Neural cell (in vitro differentiated cells): Measurements from ENCODE around the gene CD27. TPM values are rescaled to one million over a fixed set of nuclear protein-coding genes. Genes with fewer than 3 reads are reported as not detected.

ENCODE experiments used
- H2AFZ ChIP-seq: fragments of 200-600, 300-800 bp; sonication (generic), shearing (Covaris generic); 2 replicates; pipeline ENCODE4 v1.6.0; 2014; ENCODE audit warnings: low read depth, mild to moderate bottlenecking, antibody characterized with exemption, low read length, moderate library complexity
- H3F3A ChIP-seq: fragments of 200-600 bp; shearing (Covaris generic); 2 replicates; pipeline ENCODE4 v1.6.1; 2016; ENCODE audit warnings: mild to moderate bottlenecking, moderate library complexity, mixed read lengths, antibody characterized with exemption, low read length; ENCODE audit not compliant: insufficient read depth, poor library complexity, severe bottlenecking
- H3K27ac ChIP-seq: fragments of 200-600, 300-800 bp; sonication (generic), shearing (Covaris generic); 2 replicates; pipeline ENCODE4 v1.5.1; 2014; ENCODE audit warnings: mild to moderate bottlenecking, low read length, moderate library complexity
- H3K27me3 ChIP-seq: fragments of 300-800, 200-600 bp; sonication (generic), shearing (Covaris generic); 2 replicates; pipeline ENCODE4 v1.6.0; 2014; ENCODE audit warnings: mild to moderate bottlenecking, low read depth, low read length, moderate library complexity; ENCODE audit not compliant: insufficient read depth
- H3K36me3 ChIP-seq: fragments of 300-800, 200-600 bp; sonication (generic), shearing (Covaris generic); 2 replicates; pipeline ENCODE4 v1.5.1; 2014; ENCODE audit warnings: mild to moderate bottlenecking, antibody characterized with exemption, low read length, moderate library complexity; ENCODE audit not compliant: insufficient read depth
- H3K4me2 ChIP-seq: fragments of 300-800, 200-600 bp; sonication (generic), shearing (Covaris generic); 2 replicates; pipeline ENCODE4 v1.6.0; 2014; ENCODE audit warnings: mild to moderate bottlenecking, low read length
- H3K4me3 ChIP-seq: fragments of 300-800, 200-600 bp; sonication (generic), shearing (Covaris generic); 2 replicates; pipeline ENCODE4 v1.5.1; 2014; ENCODE audit warnings: mild to moderate bottlenecking, low read length, moderate library complexity
- H3K79me2 ChIP-seq: fragments of 200-600 bp; shearing (Covaris generic); replicated peaks from 2 replicates; pipeline ENCODE4 v1.6.0; 2014; ENCODE audit warnings: mild to moderate bottlenecking, low read length, moderate library complexity; ENCODE audit not compliant: insufficient read depth
- H3K9ac ChIP-seq: fragments of 300-800, 200-600 bp; sonication (generic), shearing (Covaris generic); 2 replicates; pipeline ENCODE4 v1.6.1; 2016; ENCODE audit warnings: mild to moderate bottlenecking, low read length, mixed read lengths
- H3K9me2 ChIP-seq: fragments of 200-600 bp; shearing (Covaris generic); 2 replicates; pipeline ENCODE4 v1.6.1; 2016; ENCODE audit warnings: mild to moderate bottlenecking, low read length, mixed read lengths; ENCODE audit not compliant: insufficient read depth
- H3K9me3 ChIP-seq: fragments of 200-600, 300-800 bp; sonication (generic), shearing (Covaris generic); 2 replicates; pipeline ENCODE4 v1.6.1; 2016; ENCODE audit warnings: mild to moderate bottlenecking, mixed run types, low read length, moderate library complexity, mixed read lengths
- H4K20me1 ChIP-seq: fragments of 200-600 bp; shearing (Covaris generic); 2 replicates; pipeline ENCODE4 v1.6.1; 2016; ENCODE audit warnings: mild to moderate bottlenecking, mixed run types; ENCODE audit not compliant: insufficient read depth
- EP300 ChIP-seq: fragments of 450-650 bp; conservative IDR thresholded peaks from 2 replicates; pipeline ENCODE4 v1.6.1; 2014; ENCODE audit warnings: antibody characterized with exemption, mild to moderate bottlenecking, moderate library complexity; ENCODE audit not compliant: poor library complexity, severe bottlenecking
- EZH2 ChIP-seq: fragments of 200-600, 300-800 bp; shearing (Covaris generic), sonication (generic); IDR thresholded peaks from 2 replicates; pipeline ENCODE4 v1.6.1; 2014; ENCODE audit warnings: antibody characterized with exemption, low read length, borderline replicate concordance, mild to moderate bottlenecking; ENCODE audit not compliant: insufficient read depth, poor library complexity, severe bottlenecking
- MXI1 ChIP-seq: fragments of 450-650 bp; conservative IDR thresholded peaks from 2 replicates; pipeline ENCODE4 v1.6.1; 2014; ENCODE audit warnings: antibody characterized with exemption, mild to moderate bottlenecking; ENCODE audit not compliant: poor library complexity, severe bottlenecking
- POLR2AphosphoS5 ChIP-seq: IDR thresholded peaks from 2 replicates; pipeline ENCODE4 v1.6.1; 2012
- RAD21 ChIP-seq: fragments of 450-650 bp; conservative IDR thresholded peaks from 2 replicates; pipeline ENCODE4 v1.6.1; 2014; ENCODE audit warnings: antibody characterized with exemption, mild to moderate bottlenecking, moderate library complexity
- SMC3 ChIP-seq: fragments of 450-650 bp; conservative IDR thresholded peaks from 2 replicates; pipeline ENCODE4 v1.6.1; 2014; ENCODE audit warnings: antibody characterized with exemption, mild to moderate bottlenecking, moderate library complexity; ENCODE audit not compliant: poor library complexity
- TAF1 ChIP-seq: IDR thresholded peaks from 2 replicates; pipeline ENCODE4 v1.6.1; 2012; ENCODE audit warnings: low read depth
- polyA plus RNA-seq: library from polyadenylated mRNA; depleted of rRNA; stranded (reverse); fragments of >200 nt; gene quantifications from 2 replicates; pipeline ENCODE4 v1.2.3, GENCODE V29; 2014
- TF ChIP-seq, protein P1 (sequence below): fragments of 450-650 bp; IDR thresholded peaks from 2 replicates; pipeline ENCODE4 v1.5.1; 2014; ENCODE audit warnings: antibody characterized with exemption, mild to moderate bottlenecking, moderate library complexity; ENCODE audit not compliant: poor library complexity, severe bottlenecking

The CD27 gene
- polyA plus RNA-seq, 1 donor from 2014 or later: not detected

DNA sequence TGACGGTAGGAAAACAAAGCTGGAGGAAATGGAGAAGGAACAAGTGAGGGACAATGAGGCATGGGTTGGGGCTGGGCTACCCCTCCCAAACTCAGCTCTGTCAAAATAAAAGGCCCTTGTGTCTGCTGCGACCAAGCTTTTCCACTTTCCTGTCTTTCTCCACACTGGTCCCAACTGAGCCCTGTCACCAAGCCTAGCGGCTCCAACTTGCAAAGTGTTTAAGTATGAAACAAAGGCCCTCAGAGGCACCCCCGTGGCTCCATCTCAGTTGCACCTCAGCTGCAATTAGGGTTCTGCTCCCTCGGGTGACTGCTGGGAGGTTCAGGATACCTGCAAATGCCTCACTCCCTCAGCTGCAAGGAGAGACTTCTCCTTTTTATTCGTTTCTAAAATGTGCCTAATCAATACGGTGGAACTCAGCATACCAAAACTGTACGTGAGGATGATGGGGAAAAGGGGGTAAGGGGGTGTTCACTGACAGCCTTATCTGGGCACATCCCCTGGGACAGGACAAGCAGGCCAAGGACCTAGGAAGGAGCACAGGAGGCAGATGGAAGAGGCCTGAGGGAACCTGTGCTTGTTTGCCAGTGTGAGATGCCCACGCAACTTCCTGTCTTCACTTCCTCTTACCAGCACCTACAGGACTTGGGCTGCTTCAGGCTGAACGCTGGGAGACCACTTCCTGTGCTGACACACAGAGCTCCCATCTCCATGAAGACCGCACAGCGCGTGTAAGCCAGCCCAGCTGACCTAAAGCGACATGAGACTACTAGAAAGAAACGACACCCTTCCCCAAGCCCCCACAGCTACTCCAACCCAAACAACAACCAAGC lies 16.9 kb downstream of the CD27 start:
- H2AFZ ChIP-seq: no peak overlapping the region
- H3K4me3 ChIP-seq: no peak overlapping the region
- H3K9me2 ChIP-seq: no peaks in the 10 kb centered on the region
- no peaks in the 10 kb centered on the region for H3K36me3 ChIP-seq
- no peaks in the 10 kb centered on the region for H3K79me2 ChIP-seq
- no peak overlapping the region for H3K4me2 ChIP-seq
- H3K27ac ChIP-seq: no peak overlapping the region
- H4K20me1 ChIP-seq: no peaks in the 10 kb centered on the region
- no peaks in the 10 kb centered on the region for H3K9me3 ChIP-seq
- no peaks in the 10 kb centered on the region for H3K27me3 ChIP-seq
- no peak for TF ChIP-seq MXI1
- TF ChIP-seq EZH2: no peak
- H3F3A ChIP-seq: no peaks in the 10 kb centered on the region
- no peak overlapping the region for H3K9ac ChIP-seq

DNA sequence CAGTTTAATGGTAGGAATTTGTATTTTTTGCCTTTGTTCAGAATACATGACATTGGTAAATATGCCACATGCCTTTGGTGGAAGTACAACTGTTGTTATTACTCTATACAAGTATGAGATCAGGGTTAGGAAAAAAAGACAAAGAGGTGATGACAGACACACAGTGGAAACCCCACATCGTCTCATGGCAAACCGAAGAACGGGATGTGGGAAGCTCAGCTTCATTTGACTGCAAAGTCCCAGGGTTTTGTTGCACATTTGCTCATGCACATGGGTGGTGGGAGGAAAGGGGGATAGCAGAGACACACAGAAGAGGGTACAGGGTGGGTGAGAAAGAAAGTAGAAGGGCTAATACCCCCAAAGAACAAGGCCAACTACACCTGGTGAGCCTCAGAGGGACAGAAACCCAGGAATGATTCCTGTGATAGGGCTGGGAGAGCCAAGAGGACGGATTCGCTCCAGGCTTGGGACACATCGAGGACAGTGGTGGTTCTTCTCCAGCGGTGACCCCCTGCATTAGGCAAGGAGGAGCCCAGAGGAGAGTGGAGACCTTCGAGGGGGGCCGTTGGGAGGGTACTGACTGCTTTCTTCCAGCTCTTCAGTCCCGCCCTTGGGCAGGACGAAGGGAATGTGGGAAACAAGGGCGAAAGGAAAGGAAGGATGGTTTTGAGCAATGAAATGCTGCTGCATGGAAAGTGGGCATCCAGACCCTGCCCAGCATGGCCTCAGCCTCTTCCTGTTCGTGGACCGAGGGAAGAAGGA lies 17.7 kb downstream of the CD27 start:
- Histone ChIP-seq H3K27ac (no peak overlapping the region), H3F3A (no peaks in the 10 kb centered on the region), H2AFZ (no peak overlapping the region), H3K4me3 (no peak overlapping the region), H3K27me3 (no peaks in the 10 kb centered on the region), H4K20me1 (no peaks in the 10 kb centered on the region), H3K36me3 (no peaks in the 10 kb centered on the region), H3K4me2 (no peak overlapping the region), H3K9ac (no peak overlapping the region), H3K9me3 (no peaks in the 10 kb centered on the region), H3K79me2 (no peaks in the 10 kb centered on the region), H3K9me2 (no peaks in the 10 kb centered on the region)
- no peak for TF ChIP-seq POLR2AphosphoS5
- TF ChIP-seq, protein P1, sequence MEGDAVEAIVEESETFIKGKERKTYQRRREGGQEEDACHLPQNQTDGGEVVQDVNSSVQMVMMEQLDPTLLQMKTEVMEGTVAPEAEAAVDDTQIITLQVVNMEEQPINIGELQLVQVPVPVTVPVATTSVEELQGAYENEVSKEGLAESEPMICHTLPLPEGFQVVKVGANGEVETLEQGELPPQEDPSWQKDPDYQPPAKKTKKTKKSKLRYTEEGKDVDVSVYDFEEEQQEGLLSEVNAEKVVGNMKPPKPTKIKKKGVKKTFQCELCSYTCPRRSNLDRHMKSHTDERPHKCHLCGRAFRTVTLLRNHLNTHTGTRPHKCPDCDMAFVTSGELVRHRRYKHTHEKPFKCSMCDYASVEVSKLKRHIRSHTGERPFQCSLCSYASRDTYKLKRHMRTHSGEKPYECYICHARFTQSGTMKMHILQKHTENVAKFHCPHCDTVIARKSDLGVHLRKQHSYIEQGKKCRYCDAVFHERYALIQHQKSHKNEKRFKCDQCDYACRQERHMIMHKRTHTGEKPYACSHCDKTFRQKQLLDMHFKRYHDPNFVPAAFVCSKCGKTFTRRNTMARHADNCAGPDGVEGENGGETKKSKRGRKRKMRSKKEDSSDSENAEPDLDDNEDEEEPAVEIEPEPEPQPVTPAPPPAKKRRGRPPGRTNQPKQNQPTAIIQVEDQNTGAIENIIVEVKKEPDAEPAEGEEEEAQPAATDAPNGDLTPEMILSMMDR: no peak
- no peak for TF ChIP-seq SMC3
- no peak for TF ChIP-seq MXI1
- TF ChIP-seq EP300: no peak
- no peak for TF ChIP-seq RAD21

DNA sequence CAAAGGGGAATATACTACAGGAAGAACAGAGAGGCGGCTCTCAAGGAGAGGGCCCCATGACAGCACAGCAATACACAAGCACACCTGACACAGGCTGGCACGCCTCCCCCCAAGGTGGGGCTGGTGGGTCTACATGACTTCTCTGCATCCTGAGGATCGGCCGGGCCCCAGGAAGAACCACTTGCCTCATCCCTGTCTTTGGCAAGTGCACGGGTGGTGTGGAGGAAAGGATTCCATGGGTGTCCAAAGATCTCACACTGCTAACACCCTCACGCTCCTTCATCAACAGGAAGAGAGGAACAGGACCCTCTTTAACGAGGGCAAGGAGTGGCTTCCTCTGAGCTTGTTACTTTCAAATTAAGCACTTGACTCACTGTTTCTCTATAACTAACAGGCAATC lies 18.5 kb downstream of the CD27 start:
- Histone ChIP-seq H3K9me2 (no peaks in the 10 kb centered on the region), H2AFZ (no peak overlapping the region), H3F3A (no peaks in the 10 kb centered on the region), H4K20me1 (no peaks in the 10 kb centered on the region), H3K4me3 (no peak overlapping the region), H3K9me3 (no peaks in the 10 kb centered on the region), H3K9ac (no peak overlapping the region), H3K27ac (no peak overlapping the region), H3K4me2 (no peak overlapping the region), H3K36me3 (no peaks in the 10 kb centered on the region), H3K79me2 (no peaks in the 10 kb centered on the region), H3K27me3 (no peaks in the 10 kb centered on the region)
- TF ChIP-seq TAF1 (no peak), POLR2AphosphoS5 (no peak), RAD21 (no peak)
- TF ChIP-seq, protein P1: no peak
